Measurements from ENCODE around the gene ZNF385B. TPM values are rescaled to one million over a fixed set of nuclear protein-coding genes. Genes with fewer than 3 reads are reported as not detected.

ZNF385B gene
- total RNA-seq, 3 donors from 2014 or later = 3.4 to 8.8 (median 4.5) TPM

- Histone ChIP-seq H3K27me3 (no peaks in the 10 kb centered on the region), H3K4me3 (no peak overlapping the region), H3K4me1 (no peaks in the 10 kb centered on the region), H3K36me3 (no peaks in the 10 kb centered on the region), H3K9me3 (no peaks in the 10 kb centered on the region), H3K27ac (no peak overlapping the region)
- no peak for DNase-seq (ENCODE audit: low spot score in 2 of 2)
- intact Hi-C loops (cut with DNase I; ENCODE audit: low total_unique reads) = no loop called here
- no peak for TF ChIP-seq POLR2A (IDR thresholded peaks at IDR 0.05)
Observed at GRCh38 chr2:179604598-179604997, 256.8 kb downstream of the ZNF385B start.

GRCh38 chr2:179602452-179602851 lies 259.0 kb downstream of the ZNF385B start:
- TF ChIP-seq CTCF (IDR thresholded peaks at IDR 0.05) = no peak
- no peak for TF ChIP-seq POLR2AphosphoS5 (IDR thresholded peaks at IDR 0.05)
- TF ChIP-seq POLR2A (IDR thresholded peaks at IDR 0.05) = no peak
- no peak overlapping the region for H3K27ac ChIP-seq
- no peaks in the 10 kb centered on the region for H3K4me1 ChIP-seq
- H3K9me3 ChIP-seq = no peaks in the 10 kb centered on the region
- no peaks in the 10 kb centered on the region for H3K36me3 ChIP-seq
- no peaks in the 10 kb centered on the region for H3K27me3 ChIP-seq
- no peak for DNase-seq (ENCODE audit: low spot score in 2 of 2)
- no peak overlapping the region for H3K4me3 ChIP-seq
- intact Hi-C loops (cut with DNase I; ENCODE audit: low total_unique reads) = no loop called here

GRCh38 chr2:179596018-179596417 lies 265.4 kb downstream of the ZNF385B start:
- Histone ChIP-seq H3K4me1 (no peaks in the 10 kb centered on the region), H3K36me3 (no peaks in the 10 kb centered on the region), H3K4me3 (no peak overlapping the region), H3K9me3 (no peaks in the 10 kb centered on the region), H3K27ac (no peak overlapping the region), H3K27me3 (no peaks in the 10 kb centered on the region)
- intact Hi-C loops (cut with DNase I; ENCODE audit: low total_unique reads) = no loop called here
- no peak for DNase-seq (ENCODE audit: low spot score in 2 of 2)
- TF ChIP-seq POLR2A (IDR thresholded peaks at IDR 0.05) = no peak
- TF ChIP-seq POLR2AphosphoS5 (IDR thresholded peaks at IDR 0.05) = no peak
- no peak for TF ChIP-seq CTCF (IDR thresholded peaks at IDR 0.05)

GRCh38 chr2:179595284-179595683 lies 266.1 kb downstream of the ZNF385B start:
- Histone ChIP-seq H3K9me3 (no peaks in the 10 kb centered on the region), H3K27ac (no peak overlapping the region), H3K27me3 (no peaks in the 10 kb centered on the region), H3K4me1 (no peaks in the 10 kb centered on the region), H3K36me3 (no peaks in the 10 kb centered on the region), H3K4me3 (no peak overlapping the region)
- intact Hi-C loops (cut with DNase I; ENCODE audit: low total_unique reads) = no loop called here
- TF ChIP-seq CTCF (IDR thresholded peaks at IDR 0.05) (no peak), POLR2AphosphoS5 (IDR thresholded peaks at IDR 0.05) (no peak), POLR2A (IDR thresholded peaks at IDR 0.05) (no peak)
- no peak for DNase-seq (ENCODE audit: low spot score in 2 of 2)

GRCh38 chr2:179594268-179595112 lies 266.9 kb downstream of the ZNF385B start:
- no peaks in the 10 kb centered on the region for H3K4me1 ChIP-seq
- intact Hi-C loops (cut with DNase I; ENCODE audit: low total_unique reads) = no loop called here

More at GRCh38 chr2:179594268-179595112, 266.9 kb downstream of the ZNF385B start:
- no peak overlapping the region for H3K27ac ChIP-seq
- no peaks in the 10 kb centered on the region for H3K9me3 ChIP-seq
- TF ChIP-seq CTCF (IDR thresholded peaks at IDR 0.05) (no peak), POLR2AphosphoS5 (IDR thresholded peaks at IDR 0.05) (no peak), POLR2A (IDR thresholded peaks at IDR 0.05) (no peak)
- H3K36me3 ChIP-seq = no peaks in the 10 kb centered on the region
- no peak for DNase-seq (ENCODE audit: low spot score in 2 of 2)
- no peaks in the 10 kb centered on the region for H3K27me3 ChIP-seq
- H3K4me3 ChIP-seq = no peak overlapping the region
